Naive thymus-derived CD4-positive, alpha-beta T cell (primary cell): ENCODE data around the gene DCAF11. TPM values are rescaled to one million over a fixed set of nuclear protein-coding genes. Genes with fewer than 3 reads are reported as not detected.

Experiments used
- ATAC-seq: fragments of 150-1000 bp; cut with Tn5 transposase; 2 replicates; pipeline ENCODE4 v1.10.0; 2021; ENCODE audit warnings: mild to moderate bottlenecking, moderate library complexity
- CTCF ChIA-PET: fragments of 350-600 bp; sonication (Branson Sonifier 250); formaldehyde crosslinking; loops from one replicate; lab custom pipeline; 2021; ENCODE audit warnings: antibody characterized with exemption; lab: Charles Lee
- POLR2A ChIA-PET: fragments of 350-600 bp; sonication (Branson Sonifier 250); formaldehyde crosslinking; loops from one replicate; lab custom pipeline; 2021; ENCODE audit warnings: antibody characterized with exemption, inconsistent platforms; lab: Charles Lee
- DNase-seq, 9 donors: peaks; one replicate each; pipeline versions ENCODE4 v3.0.0 to v3.0.0-alpha.2; 2020 to 2022; ENCODE audit warnings: mixed read lengths in 1 of 9
- H3K27ac ChIP-seq: one replicate; pipeline ENCODE4 v1.7.0; 2013; ENCODE audit warnings: mild to moderate bottlenecking, low read depth, low read length, moderate library complexity
- H3K27me3 ChIP-seq, 2 donors: one replicate each; pipeline ENCODE4 v1.7.0; 2013; ENCODE audit warnings: low read length in 2 of 2, mild to moderate bottlenecking in 2 of 2, moderate library complexity in 2 of 2; ENCODE audit not compliant: control insufficient read depth in 2 of 2, insufficient read depth in 2 of 2
- H3K36me3 ChIP-seq, 3 experiments: 1 replicate in 2 of 3; 2 replicates in 1 of 3; pipeline ENCODE4 v1.7.0; 2013; ENCODE audit warnings: low read length in 3 of 3, mild to moderate bottlenecking in 3 of 3, moderate library complexity in 1 of 3; ENCODE audit not compliant: insufficient read depth in 3 of 3, control insufficient read depth in 2 of 3
- H3K4me1 ChIP-seq, 2 donors: one replicate each; pipeline ENCODE4 v1.7.0; 2013; ENCODE audit warnings: low read length in 2 of 2, mild to moderate bottlenecking in 2 of 2, moderate library complexity in 1 of 2; ENCODE audit not compliant: control insufficient read depth in 2 of 2, insufficient read depth in 2 of 2
- H3K4me3 ChIP-seq: 2 replicates; pipeline ENCODE4 v1.7.0; 2013; ENCODE audit warnings: mild to moderate bottlenecking, low read length
- H3K9me3 ChIP-seq, 3 experiments: 1 replicate in 2 of 3; 2 replicates in 1 of 3; pipeline ENCODE4 v1.7.0; 2013; ENCODE audit warnings: low read length in 3 of 3; ENCODE audit not compliant: control insufficient read depth in 2 of 3
- H3K27ac Mint-ChIP-seq, 9 donors: one replicate each; pipeline ENCODE4 v1.8.0; 2020 to 2022; ENCODE audit warnings: mixed read lengths in 9 of 9, mild to moderate bottlenecking in 8 of 9, moderate library complexity in 5 of 9, inconsistent platforms in 2 of 9
- H3K27me3 Mint-ChIP-seq, 5 donors: one replicate each; pipeline ENCODE4 v1.8.0; 2021 to 2022; ENCODE audit warnings: mixed read lengths in 5 of 5, mild to moderate bottlenecking in 1 of 5
- H3K36me3 Mint-ChIP-seq, 5 donors: one replicate each; pipeline ENCODE4 v1.8.0; 2020 to 2022; ENCODE audit warnings: mixed read lengths in 5 of 5, mild to moderate bottlenecking in 3 of 5, inconsistent platforms in 1 of 5
- H3K4me1 Mint-ChIP-seq, 7 donors: one replicate each; pipeline ENCODE4 v1.8.0; 2020 to 2022; ENCODE audit warnings: mixed read lengths in 7 of 7, mild to moderate bottlenecking in 3 of 7, inconsistent platforms in 1 of 7
- H3K4me3 Mint-ChIP-seq, 10 donors: one replicate each; pipeline ENCODE4 v1.8.0; 2020 to 2022; ENCODE audit warnings: mild to moderate bottlenecking in 10 of 10, mixed read lengths in 10 of 10, moderate library complexity in 6 of 10, inconsistent platforms in 2 of 10
- H3K9me3 Mint-ChIP-seq, 11 donors: one replicate each; pipeline ENCODE4 v1.8.0; 2020 to 2022; ENCODE audit warnings: mixed read lengths in 11 of 11, mild to moderate bottlenecking in 4 of 11, inconsistent platforms in 1 of 11, moderate library complexity in 1 of 11
- intact Hi-C, 2 donors: fragments of 100-400 bp; cut with micrococcal nuclease; formaldehyde crosslinking; loops; one replicate each; pipeline ENCODE4 v1.15.1; 2023
- polyA plus RNA-seq, 2 donors: library from polyadenylated mRNA; unstranded; fragments of 300-500 nt; fragmentation: Illumina TruSeq; gene quantifications; one replicate each; pipeline ENCODE4 v1.2.3, GENCODE V29; 2021
- total RNA-seq, 6 experiments: library from RNA in 5 of 6; stranded (reverse) in 5 of 6; gene quantifications; 1 replicate in 5 of 6; 2 replicates in 1 of 6; pipeline ENCODE4 v1.2.3 and lab custom pipeline; 2021 to 2026

DCAF11 gene
- total and polyA plus RNA-seq, 7 experiments from 2014 or later, result 69.1 to 97.0 (median 83.3) TPM

- no peaks in the 10 kb centered on the region for H3K36me3 ChIP-seq
Measured at GRCh38 chr14:24068711-24069410, 45.7 kb upstream of the DCAF11 start.

GRCh38 chr14:24069411-24069735 lies 45.2 kb upstream of the DCAF11 start:
- ATAC-seq (no peak), DNase-seq (no peak)
- Mint-ChIP-seq H3K27ac (no peak overlapping the region), H3K36me3 (no peaks in the 10 kb centered on the region), H3K4me1 (peaks cover 0 to 6% (median 0%) of the 10 kb centered on the region in 7 donors), H3K4me3 (no peak overlapping the region), H3K27me3 (peaks cover 0 to 13% (median 5%) of the 10 kb centered on the region in 5 donors), H3K9me3 (no peaks in the 10 kb centered on the region)
- intact Hi-C loops, result no loop called here
- no peaks in the 10 kb centered on the region for H3K36me3 ChIP-seq
- no peak overlapping the region for H3K27ac ChIP-seq
- H3K4me1 ChIP-seq, result no peaks in the 10 kb centered on the region
- no peaks in the 10 kb centered on the region for H3K27me3 ChIP-seq
- ChIA-PET POLR2A (no interaction called here), CTCF (no interaction called here)
- no peak overlapping the region for H3K4me3 ChIP-seq
- H3K9me3 ChIP-seq, result no peaks in the 10 kb centered on the region

More at GRCh38 chr14:24068711-24069410, 45.7 kb upstream of the DCAF11 start:
- Mint-ChIP-seq H3K36me3 (no peaks in the 10 kb centered on the region), H3K9me3 (no peaks in the 10 kb centered on the region), H3K27me3 (peaks cover 0 to 13% (median 5%) of the 10 kb centered on the region in 5 donors), H3K4me1 (peaks cover 0 to 6% (median 0%) of the 10 kb centered on the region in 7 donors), H3K27ac (no peak overlapping the region), H3K4me3 (no peak overlapping the region)
- intact Hi-C loops, result no loop called here
- Histone ChIP-seq H3K9me3 (no peaks in the 10 kb centered on the region), H3K4me1 (no peaks in the 10 kb centered on the region), H3K4me3 (no peak overlapping the region), H3K27me3 (no peaks in the 10 kb centered on the region), H3K27ac (no peak overlapping the region)
- DNase-seq (no peak), ATAC-seq (no peak)
- CTCF ChIA-PET, result interaction anchor here (0.6 kb wide), 1 partner anchor 25 kb away, joined by 3 read pairs; no protein-coding TSS in a partner anchor
- POLR2A ChIA-PET, result interaction anchor here (0.6 kb wide), 1 partner anchor 11 kb away, joined by 3 read pairs; no protein-coding TSS in a partner anchor

- H3K27me3 Mint-ChIP-seq, result peaks cover 0 to 13% (median 5%) of the 10 kb centered on the region in 5 donors
- intact Hi-C loops, result no loop called here
- ChIA-PET CTCF (no interaction called here), POLR2A (interaction anchor here (1.6 kb wide), 1 partner anchor 10 kb away, joined by 4 read pairs; no protein-coding TSS in a partner anchor)
- H3K4me3 Mint-ChIP-seq, result no peak overlapping the region
- DNase-seq (no peak), ATAC-seq (no peak)
- Histone ChIP-seq H3K36me3 (no peaks in the 10 kb centered on the region), H3K9me3 (no peaks in the 10 kb centered on the region), H3K27me3 (no peaks in the 10 kb centered on the region), H3K4me1 (no peaks in the 10 kb centered on the region), H3K27ac (no peak overlapping the region), H3K4me3 (no peak overlapping the region)
- H3K9me3 Mint-ChIP-seq, result no peaks in the 10 kb centered on the region
- H3K27ac Mint-ChIP-seq, result no peak overlapping the region
- H3K4me1 Mint-ChIP-seq, result peaks cover 0 to 6% (median 0%) of the 10 kb centered on the region in 7 donors
- no peaks in the 10 kb centered on the region for H3K36me3 Mint-ChIP-seq
Measured at GRCh38 chr14:24070285-24071143, 44.1 kb upstream of the DCAF11 start.

GRCh38 chr14:24071144-24071697 lies 43.4 kb upstream of the DCAF11 start, which contains the start of gene CPNE6:
CPNE6 (plus strand) TSS chr14:24071562; CDS start chr14:24072937, 1,375 bp downstream.
- no peaks in the 10 kb centered on the region for H3K36me3 ChIP-seq
- no peaks in the 10 kb centered on the region for H3K9me3 Mint-ChIP-seq
- peaks cover 0 to 13% (median 5%) of the 10 kb centered on the region in 5 donors for H3K27me3 Mint-ChIP-seq
- no peaks in the 10 kb centered on the region for H3K9me3 ChIP-seq
- no peak within 1 kb of the TSS for H3K27ac Mint-ChIP-seq
- ATAC-seq, result no peak
- peaks cover 0 to 8% (median 0%) of the 10 kb centered on the region in 7 donors for H3K4me1 Mint-ChIP-seq
- ChIA-PET POLR2A (interaction anchor here (1.3 to 1.6 kb wide), 2 partner anchors 10 kb away, joined by 4 to 5 read pairs; no protein-coding TSS in a partner anchor), CTCF (no interaction called here)
- H3K4me1 ChIP-seq, result no peaks in the 10 kb centered on the region
- no peak within 1 kb of the TSS for H3K4me3 ChIP-seq
- H3K27ac ChIP-seq, result no peak within 1 kb of the TSS
- peak in 1 of 9 donors; percentile 48 for DNase-seq
- H3K4me3 Mint-ChIP-seq, result no peak within 1 kb of the TSS
- no peaks in the 10 kb centered on the region for H3K36me3 Mint-ChIP-seq
- intact Hi-C loops, result no loop called here
- no peaks in the 10 kb centered on the region for H3K27me3 ChIP-seq

GRCh38 chr14:24071836-24072430 lies 42.6 kb upstream of the DCAF11 start:
- Histone ChIP-seq H3K4me3 (no peak overlapping the region), H3K27me3 (no peaks in the 10 kb centered on the region), H3K4me1 (no peaks in the 10 kb centered on the region), H3K9me3 (no peaks in the 10 kb centered on the region), H3K27ac (no peak overlapping the region), H3K36me3 (no peaks in the 10 kb centered on the region)
- peaks cover 0 to 8% (median 0%) of the 10 kb centered on the region in 7 donors for H3K4me1 Mint-ChIP-seq
- H3K36me3 Mint-ChIP-seq, result no peaks in the 10 kb centered on the region
- DNase-seq, result no peak
- peaks cover 0 to 13% (median 5%) of the 10 kb centered on the region in 5 donors for H3K27me3 Mint-ChIP-seq
- CTCF ChIA-PET, result interaction anchor here (1.7 to 1.8 kb wide), 2 partner anchors 14 to 18 kb away, joined by 5 to 6 read pairs; no protein-coding TSS in a partner anchor
- intact Hi-C loops, result no loop called here
- H3K4me3 Mint-ChIP-seq, result no peak overlapping the region
- no peaks in the 10 kb centered on the region for H3K9me3 Mint-ChIP-seq
- no peak for ATAC-seq
- H3K27ac Mint-ChIP-seq, result no peak overlapping the region
- POLR2A ChIA-PET, result interaction anchor here (1.3 kb wide), 1 partner anchor 10 kb away, joined by 5 read pairs; no protein-coding TSS in a partner anchor

GRCh38 chr14:24072436-24072835 lies 42.1 kb upstream of the DCAF11 start:
- intact Hi-C loops, result no loop called here
- H3K4me3 Mint-ChIP-seq, result no peak overlapping the region
- Histone ChIP-seq H3K27ac (no peak overlapping the region), H3K4me1 (no peaks in the 10 kb centered on the region), H3K27me3 (no peaks in the 10 kb centered on the region), H3K4me3 (no peak overlapping the region), H3K36me3 (no peaks in the 10 kb centered on the region), H3K9me3 (no peaks in the 10 kb centered on the region)
- H3K27ac Mint-ChIP-seq, result no peak overlapping the region
- no peak for DNase-seq
- no peaks in the 10 kb centered on the region for H3K36me3 Mint-ChIP-seq
- POLR2A ChIA-PET, result interaction anchor here (1.3 kb wide), 1 partner anchor 9 kb away, joined by 5 read pairs; no protein-coding TSS in a partner anchor
- CTCF ChIA-PET, result interaction anchor here (1.7 to 1.8 kb wide), 2 partner anchors 14 to 18 kb away, joined by 5 to 6 read pairs; no protein-coding TSS in a partner anchor
- ATAC-seq, result no peak
- H3K9me3 Mint-ChIP-seq, result no peaks in the 10 kb centered on the region
- H3K4me1 Mint-ChIP-seq, result peaks cover 0 to 8% (median 0%) of the 10 kb centered on the region in 7 donors
- peaks cover 0 to 13% (median 5%) of the 10 kb centered on the region in 5 donors for H3K27me3 Mint-ChIP-seq
